ENCODE results near the gene SIGLEC12.

GRCh38 chr19:51467864-51468544, 33.6 kb downstream of the SIGLEC12 start:
- TF ChIP-seq CTCF (conservative IDR thresholded peaks at IDR 0.05 in 1 of 2, IDR thresholded peaks at IDR 0.05 in 1 of 2; ENCODE audit: low read depth in 1 of 2, low read length in 2 of 2) (no peak), EZH2 (IDR thresholded peaks at IDR 0.05; ENCODE audit: low read length, missing control alignments) (no peak)

Data from fibroblast of lung (primary cell).